ENCODE data around the gene MAD1L1.
"Not testable (repeated sequence)": the region's sequence is repeated elsewhere in the genome, so short reads cannot be mapped to it uniquely, and the experiment has no call there.

DNA sequence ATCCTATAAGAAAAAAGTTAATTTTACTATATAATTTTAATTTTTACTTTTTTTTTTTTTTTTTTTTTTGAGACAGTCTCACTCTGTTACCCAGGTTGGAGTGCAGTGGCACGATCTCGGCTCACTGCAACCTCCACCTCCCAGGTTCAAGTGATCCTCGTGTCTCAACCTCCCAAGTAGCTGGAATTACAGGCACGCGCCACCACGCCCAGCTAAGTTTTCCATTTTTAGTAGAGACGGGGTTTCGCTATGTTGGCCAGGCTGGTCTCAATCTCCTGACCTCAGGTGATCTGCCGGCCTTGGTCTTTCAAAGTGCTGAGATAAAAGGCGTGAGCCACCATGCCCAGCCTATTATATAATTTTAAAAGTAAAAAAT is 262.5 kb downstream of the MAD1L1 start:
- TF ChIP-seq, protein P1, sequence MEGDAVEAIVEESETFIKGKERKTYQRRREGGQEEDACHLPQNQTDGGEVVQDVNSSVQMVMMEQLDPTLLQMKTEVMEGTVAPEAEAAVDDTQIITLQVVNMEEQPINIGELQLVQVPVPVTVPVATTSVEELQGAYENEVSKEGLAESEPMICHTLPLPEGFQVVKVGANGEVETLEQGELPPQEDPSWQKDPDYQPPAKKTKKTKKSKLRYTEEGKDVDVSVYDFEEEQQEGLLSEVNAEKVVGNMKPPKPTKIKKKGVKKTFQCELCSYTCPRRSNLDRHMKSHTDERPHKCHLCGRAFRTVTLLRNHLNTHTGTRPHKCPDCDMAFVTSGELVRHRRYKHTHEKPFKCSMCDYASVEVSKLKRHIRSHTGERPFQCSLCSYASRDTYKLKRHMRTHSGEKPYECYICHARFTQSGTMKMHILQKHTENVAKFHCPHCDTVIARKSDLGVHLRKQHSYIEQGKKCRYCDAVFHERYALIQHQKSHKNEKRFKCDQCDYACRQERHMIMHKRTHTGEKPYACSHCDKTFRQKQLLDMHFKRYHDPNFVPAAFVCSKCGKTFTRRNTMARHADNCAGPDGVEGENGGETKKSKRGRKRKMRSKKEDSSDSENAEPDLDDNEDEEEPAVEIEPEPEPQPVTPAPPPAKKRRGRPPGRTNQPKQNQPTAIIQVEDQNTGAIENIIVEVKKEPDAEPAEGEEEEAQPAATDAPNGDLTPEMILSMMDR (IDR thresholded peaks at IDR 0.05) = not testable (repeated sequence)
- TF ChIP-seq, protein P2, sequence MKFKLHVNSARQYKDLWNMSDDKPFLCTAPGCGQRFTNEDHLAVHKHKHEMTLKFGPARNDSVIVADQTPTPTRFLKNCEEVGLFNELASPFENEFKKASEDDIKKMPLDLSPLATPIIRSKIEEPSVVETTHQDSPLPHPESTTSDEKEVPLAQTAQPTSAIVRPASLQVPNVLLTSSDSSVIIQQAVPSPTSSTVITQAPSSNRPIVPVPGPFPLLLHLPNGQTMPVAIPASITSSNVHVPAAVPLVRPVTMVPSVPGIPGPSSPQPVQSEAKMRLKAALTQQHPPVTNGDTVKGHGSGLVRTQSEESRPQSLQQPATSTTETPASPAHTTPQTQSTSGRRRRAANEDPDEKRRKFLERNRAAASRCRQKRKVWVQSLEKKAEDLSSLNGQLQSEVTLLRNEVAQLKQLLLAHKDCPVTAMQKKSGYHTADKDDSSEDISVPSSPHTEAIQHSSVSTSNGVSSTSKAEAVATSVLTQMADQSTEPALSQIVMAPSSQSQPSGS (CRISPR knock-in tag; IDR thresholded peaks at IDR 0.05; ENCODE audit: borderline replicate concordance, low read depth) = not testable (repeated sequence)
- TF ChIP-seq ESRRA (CRISPR knock-in tag; IDR thresholded peaks at IDR 0.05; ENCODE audit: borderline replicate concordance); NR1H2 (CRISPR knock-in tag; IDR thresholded peaks at IDR 0.05); ATF1 (CRISPR knock-in tag; IDR thresholded peaks at IDR 0.05); NFYB (CRISPR knock-in tag; conservative IDR thresholded peaks at IDR 0.05; ENCODE audit: low read depth); FOXK1 (CRISPR knock-in tag; IDR thresholded peaks at IDR 0.05): not testable (repeated sequence)
- TF ChIP-seq, protein P3, sequence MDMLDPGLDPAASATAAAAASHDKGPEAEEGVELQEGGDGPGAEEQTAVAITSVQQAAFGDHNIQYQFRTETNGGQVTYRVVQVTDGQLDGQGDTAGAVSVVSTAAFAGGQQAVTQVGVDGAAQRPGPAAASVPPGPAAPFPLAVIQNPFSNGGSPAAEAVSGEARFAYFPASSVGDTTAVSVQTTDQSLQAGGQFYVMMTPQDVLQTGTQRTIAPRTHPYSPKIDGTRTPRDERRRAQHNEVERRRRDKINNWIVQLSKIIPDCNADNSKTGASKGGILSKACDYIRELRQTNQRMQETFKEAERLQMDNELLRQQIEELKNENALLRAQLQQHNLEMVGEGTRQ (CRISPR knock-in tag; IDR thresholded peaks at IDR 0.05) = not testable (repeated sequence)
- TF ChIP-seq, protein P4, sequence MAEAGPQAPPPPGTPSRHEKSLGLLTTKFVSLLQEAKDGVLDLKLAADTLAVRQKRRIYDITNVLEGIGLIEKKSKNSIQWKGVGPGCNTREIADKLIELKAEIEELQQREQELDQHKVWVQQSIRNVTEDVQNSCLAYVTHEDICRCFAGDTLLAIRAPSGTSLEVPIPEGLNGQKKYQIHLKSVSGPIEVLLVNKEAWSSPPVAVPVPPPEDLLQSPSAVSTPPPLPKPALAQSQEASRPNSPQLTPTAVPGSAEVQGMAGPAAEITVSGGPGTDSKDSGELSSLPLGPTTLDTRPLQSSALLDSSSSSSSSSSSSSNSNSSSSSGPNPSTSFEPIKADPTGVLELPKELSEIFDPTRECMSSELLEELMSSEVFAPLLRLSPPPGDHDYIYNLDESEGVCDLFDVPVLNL (CRISPR knock-in tag; IDR thresholded peaks at IDR 0.05; ENCODE audit: borderline replicate concordance, low read depth) = not testable (repeated sequence)
- TF ChIP-seq, protein P5, sequence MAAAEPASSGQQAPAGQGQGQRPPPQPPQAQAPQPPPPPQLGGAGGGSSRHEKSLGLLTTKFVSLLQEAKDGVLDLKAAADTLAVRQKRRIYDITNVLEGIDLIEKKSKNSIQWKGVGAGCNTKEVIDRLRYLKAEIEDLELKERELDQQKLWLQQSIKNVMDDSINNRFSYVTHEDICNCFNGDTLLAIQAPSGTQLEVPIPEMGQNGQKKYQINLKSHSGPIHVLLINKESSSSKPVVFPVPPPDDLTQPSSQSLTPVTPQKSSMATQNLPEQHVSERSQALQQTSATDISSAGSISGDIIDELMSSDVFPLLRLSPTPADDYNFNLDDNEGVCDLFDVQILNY (CRISPR knock-in tag; IDR thresholded peaks at IDR 0.05) = not testable (repeated sequence)
- TF ChIP-seq, protein P6, sequence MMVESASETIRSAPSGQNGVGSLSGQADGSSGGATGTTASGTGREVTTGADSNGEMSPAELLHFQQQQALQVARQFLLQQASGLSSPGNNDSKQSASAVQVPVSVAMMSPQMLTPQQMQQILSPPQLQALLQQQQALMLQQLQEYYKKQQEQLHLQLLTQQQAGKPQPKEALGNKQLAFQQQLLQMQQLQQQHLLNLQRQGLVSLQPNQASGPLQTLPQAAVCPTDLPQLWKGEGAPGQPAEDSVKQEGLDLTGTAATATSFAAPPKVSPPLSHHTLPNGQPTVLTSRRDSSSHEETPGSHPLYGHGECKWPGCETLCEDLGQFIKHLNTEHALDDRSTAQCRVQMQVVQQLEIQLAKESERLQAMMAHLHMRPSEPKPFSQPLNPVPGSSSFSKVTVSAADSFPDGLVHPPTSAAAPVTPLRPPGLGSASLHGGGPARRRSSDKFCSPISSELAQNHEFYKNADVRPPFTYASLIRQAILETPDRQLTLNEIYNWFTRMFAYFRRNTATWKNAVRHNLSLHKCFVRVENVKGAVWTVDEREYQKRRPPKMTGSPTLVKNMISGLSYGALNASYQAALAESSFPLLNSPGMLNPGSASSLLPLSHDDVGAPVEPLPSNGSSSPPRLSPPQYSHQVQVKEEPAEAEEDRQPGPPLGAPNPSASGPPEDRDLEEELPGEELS (CRISPR knock-in tag; IDR thresholded peaks at IDR 0.05) = not testable (repeated sequence)
- TF ChIP-seq, protein P7, sequence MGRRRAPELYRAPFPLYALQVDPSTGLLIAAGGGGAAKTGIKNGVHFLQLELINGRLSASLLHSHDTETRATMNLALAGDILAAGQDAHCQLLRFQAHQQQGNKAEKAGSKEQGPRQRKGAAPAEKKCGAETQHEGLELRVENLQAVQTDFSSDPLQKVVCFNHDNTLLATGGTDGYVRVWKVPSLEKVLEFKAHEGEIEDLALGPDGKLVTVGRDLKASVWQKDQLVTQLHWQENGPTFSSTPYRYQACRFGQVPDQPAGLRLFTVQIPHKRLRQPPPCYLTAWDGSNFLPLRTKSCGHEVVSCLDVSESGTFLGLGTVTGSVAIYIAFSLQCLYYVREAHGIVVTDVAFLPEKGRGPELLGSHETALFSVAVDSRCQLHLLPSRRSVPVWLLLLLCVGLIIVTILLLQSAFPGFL (CRISPR knock-in tag; IDR thresholded peaks at IDR 0.05; ENCODE audit: borderline replicate concordance) = not testable (repeated sequence)
